ENCODE results near the gene GPR87. TPM values are rescaled to one million over a fixed set of nuclear protein-coding genes. Genes with fewer than 3 reads are reported as not detected.

GPR87 gene
- total RNA-seq, 1 donor from 2014 or later = not detected

- TF ChIP-seq, protein P1, sequence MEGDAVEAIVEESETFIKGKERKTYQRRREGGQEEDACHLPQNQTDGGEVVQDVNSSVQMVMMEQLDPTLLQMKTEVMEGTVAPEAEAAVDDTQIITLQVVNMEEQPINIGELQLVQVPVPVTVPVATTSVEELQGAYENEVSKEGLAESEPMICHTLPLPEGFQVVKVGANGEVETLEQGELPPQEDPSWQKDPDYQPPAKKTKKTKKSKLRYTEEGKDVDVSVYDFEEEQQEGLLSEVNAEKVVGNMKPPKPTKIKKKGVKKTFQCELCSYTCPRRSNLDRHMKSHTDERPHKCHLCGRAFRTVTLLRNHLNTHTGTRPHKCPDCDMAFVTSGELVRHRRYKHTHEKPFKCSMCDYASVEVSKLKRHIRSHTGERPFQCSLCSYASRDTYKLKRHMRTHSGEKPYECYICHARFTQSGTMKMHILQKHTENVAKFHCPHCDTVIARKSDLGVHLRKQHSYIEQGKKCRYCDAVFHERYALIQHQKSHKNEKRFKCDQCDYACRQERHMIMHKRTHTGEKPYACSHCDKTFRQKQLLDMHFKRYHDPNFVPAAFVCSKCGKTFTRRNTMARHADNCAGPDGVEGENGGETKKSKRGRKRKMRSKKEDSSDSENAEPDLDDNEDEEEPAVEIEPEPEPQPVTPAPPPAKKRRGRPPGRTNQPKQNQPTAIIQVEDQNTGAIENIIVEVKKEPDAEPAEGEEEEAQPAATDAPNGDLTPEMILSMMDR (IDR thresholded peaks at IDR 0.05; ENCODE audit: partially characterized antibody, unreplicated experiment) = no peak
- no peaks in the 10 kb centered on the region for H3K36me3 Mint-ChIP-seq (ENCODE audit: unreplicated experiment)
- no peak overlapping the region for H3K4me3 Mint-ChIP-seq (ENCODE audit: unreplicated experiment)
- no peaks in the 10 kb centered on the region for H3K27me3 Mint-ChIP-seq (ENCODE audit: unreplicated experiment)
- no peak for DNase-seq
- H3K4me1 Mint-ChIP-seq (ENCODE audit: low read depth, unreplicated experiment) = no peaks in the 10 kb centered on the region
- H3K27ac Mint-ChIP-seq (ENCODE audit: unreplicated experiment) = no peak overlapping the region
- no peaks in the 10 kb centered on the region for H3K9me3 Mint-ChIP-seq (ENCODE audit: unreplicated experiment)
Observed at GRCh38 chr3:151283387-151283786, 33.2 kb downstream of the GPR87 start.

GRCh38 chr3:151282921-151283320 lies 33.7 kb downstream of the GPR87 start:
- Mint-ChIP-seq H3K36me3 (ENCODE audit: unreplicated experiment) (no peaks in the 10 kb centered on the region), H3K27me3 (ENCODE audit: unreplicated experiment) (no peaks in the 10 kb centered on the region), H3K27ac (ENCODE audit: unreplicated experiment) (no peak overlapping the region), H3K9me3 (ENCODE audit: unreplicated experiment) (no peaks in the 10 kb centered on the region), H3K4me3 (ENCODE audit: unreplicated experiment) (no peak overlapping the region), H3K4me1 (ENCODE audit: low read depth, unreplicated experiment) (no peaks in the 10 kb centered on the region)
- no peak for DNase-seq
- TF ChIP-seq, protein P1 (IDR thresholded peaks at IDR 0.05; ENCODE audit: partially characterized antibody, unreplicated experiment) = peak; percentile 77

- no peaks in the 10 kb centered on the region for H3K36me3 Mint-ChIP-seq (ENCODE audit: unreplicated experiment)
- H3K27me3 Mint-ChIP-seq (ENCODE audit: unreplicated experiment) = no peaks in the 10 kb centered on the region
- no peak for DNase-seq
- H3K4me3 Mint-ChIP-seq (ENCODE audit: unreplicated experiment) = no peak overlapping the region
- no peak overlapping the region for H3K27ac Mint-ChIP-seq (ENCODE audit: unreplicated experiment)
- TF ChIP-seq, protein P1 (IDR thresholded peaks at IDR 0.05; ENCODE audit: partially characterized antibody, unreplicated experiment) = no peak
- no peaks in the 10 kb centered on the region for H3K9me3 Mint-ChIP-seq (ENCODE audit: unreplicated experiment)
- no peaks in the 10 kb centered on the region for H3K4me1 Mint-ChIP-seq (ENCODE audit: low read depth, unreplicated experiment)
Observed at GRCh38 chr3:151281671-151282324, 34.8 kb downstream of the GPR87 start.

DNA sequence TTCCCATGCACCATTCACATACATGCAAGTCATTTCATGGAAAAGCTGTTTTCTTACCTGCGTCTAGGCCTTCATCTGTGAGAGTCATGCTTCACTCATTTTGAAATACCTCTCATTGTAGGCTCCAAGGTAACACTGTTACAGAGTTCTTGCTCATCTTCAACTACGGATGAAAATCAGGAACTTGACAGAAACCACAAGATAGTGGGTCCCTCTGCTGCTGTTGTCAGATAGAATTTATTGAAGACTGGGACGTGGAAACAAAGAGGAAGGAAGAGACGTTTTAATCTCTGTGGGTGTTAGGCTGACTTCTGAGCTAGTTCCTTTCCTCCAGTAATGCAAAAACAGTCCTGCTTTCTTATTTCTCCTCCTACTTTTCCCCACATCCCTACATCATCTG lies 38.4 kb downstream of the GPR87 start, which contains the start of gene P2RY14:
P2RY14 (minus strand) TSS at position 313 of the 400 bp plus-strand sequence. CDS start 64,226 bp downstream, outside the sequence.
- Mint-ChIP-seq H3K9me3 (ENCODE audit: unreplicated experiment) (no peaks in the 10 kb centered on the region), H3K4me3 (ENCODE audit: unreplicated experiment) (no peak within 1 kb of the TSS), H3K4me1 (ENCODE audit: low read depth, unreplicated experiment) (no peaks in the 10 kb centered on the region), H3K27ac (ENCODE audit: unreplicated experiment) (no peak within 1 kb of the TSS), H3K27me3 (ENCODE audit: unreplicated experiment) (no peaks in the 10 kb centered on the region), H3K36me3 (ENCODE audit: unreplicated experiment) (no peaks in the 10 kb centered on the region)
- no peak for DNase-seq
- TF ChIP-seq, protein P1 (IDR thresholded peaks at IDR 0.05; ENCODE audit: partially characterized antibody, unreplicated experiment) = no peak

GRCh38 chr3:151276687-151277042 lies 40.0 kb downstream of the GPR87 start:
- Mint-ChIP-seq H3K4me1 (ENCODE audit: low read depth, unreplicated experiment) (no peaks in the 10 kb centered on the region), H3K27me3 (ENCODE audit: unreplicated experiment) (no peaks in the 10 kb centered on the region), H3K36me3 (ENCODE audit: unreplicated experiment) (no peaks in the 10 kb centered on the region), H3K27ac (ENCODE audit: unreplicated experiment) (no peak overlapping the region), H3K4me3 (ENCODE audit: unreplicated experiment) (no peak overlapping the region), H3K9me3 (ENCODE audit: unreplicated experiment) (no peaks in the 10 kb centered on the region)
- TF ChIP-seq, protein P1 (IDR thresholded peaks at IDR 0.05; ENCODE audit: partially characterized antibody, unreplicated experiment) = no peak
- no peak for DNase-seq
